GM19455 (cell line): Measurements from ENCODE around the gene CACNA1F.
A peak's percentile ranks its signal among the peaks of the same experiment; 100 is the strongest.
"Not testable (repeated sequence)": the region's sequence is repeated elsewhere in the genome, so short reads cannot be mapped to it uniquely, and the experiment has no call there.

Experiments used
- ATAC-seq: cut with Tn5 transposase; IDR thresholded peaks from one replicate; pipeline ENCODE4 v1.9.1; 2021; ENCODE audit not compliant: unreplicated experiment

CACNA1F gene

GRCh38 chrX:49177873-49178480 lies 55.2 kb downstream of the CACNA1F start:
- ATAC-seq: no peak

GRCh38 chrX:49177338-49177833 lies 55.8 kb downstream of the CACNA1F start:
- ATAC-seq: no peak

GRCh38 chrX:49176421-49177326 lies 56.5 kb downstream of the CACNA1F start:
- no peak for ATAC-seq

GRCh38 chrX:49175435-49176274 lies 57.5 kb downstream of the CACNA1F start:
- ATAC-seq: no peak

- ATAC-seq: no peak
These were observed 58.4 kb downstream of the CACNA1F start for GRCh38 chrX:49174723-49175122.

GRCh38 chrX:49173544-49173943 lies 59.6 kb downstream of the CACNA1F start:
- ATAC-seq: not testable (repeated sequence)

GRCh38 chrX:49172280-49172780 lies 60.8 kb downstream of the CACNA1F start:
- ATAC-seq: peak; percentile 71

- peak; percentile 27 for ATAC-seq
These were observed 61.3 kb downstream of the CACNA1F start, which contains the start of gene PLP2 for GRCh38 chrX:49171752-49172279. PLP2 (plus strand) TSS chrX:49171898; CDS start chrX:49172001, 103 bp downstream.

GRCh38 chrX:49167740-49168108 lies 65.4 kb downstream of the CACNA1F start:
- ATAC-seq: no peak

- no peak for ATAC-seq
These were observed 66.0 kb downstream of the CACNA1F start for GRCh38 chrX:49166914-49167739.

GRCh38 chrX:49165901-49166881 lies 66.9 kb downstream of the CACNA1F start:
- no peak for ATAC-seq

- ATAC-seq: no peak
These were observed 68.4 kb downstream of the CACNA1F start for GRCh38 chrX:49164589-49165360.

- no peak for ATAC-seq
These were observed 69.4 kb downstream of the CACNA1F start for GRCh38 chrX:49163555-49164419.

- ATAC-seq: no peak
These were observed 70.5 kb downstream of the CACNA1F start, which contains the start of gene MAGIX for GRCh38 chrX:49162620-49163019. MAGIX (plus strand) TSS chrX:49162758; CDS start chrX:49162890, 132 bp downstream.

GRCh38 chrX:49161632-49162031 lies 71.5 kb downstream of the CACNA1F start:
- ATAC-seq: no peak

GRCh38 chrX:49160908-49161307 lies 72.2 kb downstream of the CACNA1F start:
- ATAC-seq: no peak

GRCh38 chrX:49157194-49157593 lies 75.9 kb downstream of the CACNA1F start:
- ATAC-seq: no peak
